NCI-H1105 treated with DMSO at 0.1 percent for 48 hours (cell line): ENCODE data around the gene TAF1D.

ENCODE experiments used
- DNase-seq: peaks from one replicate; lab custom pipeline; 2025; lab: John Stamatoyannopoulos, UW

TAF1D gene

DNA sequence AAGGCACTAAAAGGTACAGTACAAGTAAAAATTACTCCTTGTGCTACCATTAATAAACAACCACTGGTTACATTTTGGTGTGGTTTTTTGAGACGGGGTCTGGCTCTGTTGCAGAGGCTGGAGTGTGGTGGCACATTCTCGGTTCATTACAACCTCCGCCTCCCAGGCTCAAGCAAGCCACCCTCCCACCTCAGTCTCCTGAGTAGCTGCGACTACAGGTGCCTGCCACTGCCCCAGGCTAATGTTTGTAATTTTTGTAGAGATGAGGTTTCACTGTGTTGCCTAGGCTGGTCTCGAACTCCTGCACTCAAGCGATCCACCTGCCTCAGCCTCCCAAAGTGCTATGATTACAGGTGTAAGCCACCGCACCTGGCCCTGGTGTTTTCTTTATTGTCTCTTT, 20.8 kb downstream of the TAF1D start:
- no peak for DNase-seq

DNA sequence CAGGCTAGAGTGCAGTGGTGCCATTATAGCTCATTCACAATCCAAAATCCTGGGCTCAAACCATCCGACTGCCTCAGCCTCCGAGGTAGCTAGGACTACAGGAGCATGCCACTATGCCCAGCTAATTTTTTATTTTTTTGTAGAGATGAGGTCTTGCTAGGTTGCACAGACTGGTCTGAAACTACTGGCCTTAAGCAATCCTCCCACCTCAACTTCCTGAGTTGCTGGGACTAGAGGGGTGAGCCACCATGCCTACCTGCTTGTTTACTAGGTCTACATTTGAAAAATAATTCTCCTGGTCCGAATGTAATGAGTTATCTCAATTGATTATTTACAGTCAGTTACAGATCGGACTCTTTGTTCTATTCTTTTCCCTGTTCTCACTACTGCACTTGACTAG, 22.0 kb downstream of the TAF1D start:
- no peak for DNase-seq

DNA sequence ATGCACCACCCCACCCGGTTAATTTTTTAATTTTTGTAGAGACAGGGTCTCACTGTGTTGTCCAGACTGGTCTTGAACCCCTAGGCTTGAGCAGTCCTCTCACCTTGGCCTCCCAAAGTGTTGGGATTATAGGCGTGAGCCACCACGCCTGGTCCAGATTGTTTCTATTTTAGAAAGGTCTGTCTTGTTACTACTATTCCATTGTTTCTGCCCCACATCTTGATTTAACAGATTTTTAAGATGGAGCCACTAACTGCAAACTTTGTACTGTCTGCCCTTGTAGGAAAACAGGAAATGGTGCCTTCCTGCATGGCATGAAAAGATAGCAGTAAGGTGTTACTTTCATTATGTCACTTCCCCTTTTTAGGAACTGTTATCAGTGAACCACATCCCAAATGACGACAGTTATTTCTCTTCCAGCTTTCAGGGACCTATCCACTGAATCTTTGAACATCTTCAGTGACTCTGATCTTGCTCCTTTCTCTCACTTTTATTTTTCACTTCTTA, 23.2 kb downstream of the TAF1D start:
- DNase-seq = no peak

DNA sequence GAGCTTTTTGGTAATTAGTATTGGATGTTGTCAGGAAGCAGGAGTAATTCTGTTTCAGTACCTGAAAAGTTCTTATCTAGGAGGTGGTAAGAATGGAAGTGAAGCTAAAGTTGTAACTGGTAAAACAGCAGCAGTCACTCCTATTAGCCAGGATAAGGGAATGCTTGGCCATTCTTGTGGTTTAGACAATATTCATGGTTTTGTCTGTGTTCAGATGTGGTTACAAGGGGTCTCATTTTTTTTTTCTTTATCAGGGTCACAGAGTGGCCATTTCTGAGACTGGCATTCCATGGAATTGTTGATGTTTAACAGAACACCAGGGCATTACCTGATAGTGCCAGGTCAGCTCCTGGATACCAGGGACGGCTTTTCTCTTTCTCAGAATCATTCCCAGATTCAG, 23.8 kb downstream of the TAF1D start:
- DNase-seq = no peak

DNA sequence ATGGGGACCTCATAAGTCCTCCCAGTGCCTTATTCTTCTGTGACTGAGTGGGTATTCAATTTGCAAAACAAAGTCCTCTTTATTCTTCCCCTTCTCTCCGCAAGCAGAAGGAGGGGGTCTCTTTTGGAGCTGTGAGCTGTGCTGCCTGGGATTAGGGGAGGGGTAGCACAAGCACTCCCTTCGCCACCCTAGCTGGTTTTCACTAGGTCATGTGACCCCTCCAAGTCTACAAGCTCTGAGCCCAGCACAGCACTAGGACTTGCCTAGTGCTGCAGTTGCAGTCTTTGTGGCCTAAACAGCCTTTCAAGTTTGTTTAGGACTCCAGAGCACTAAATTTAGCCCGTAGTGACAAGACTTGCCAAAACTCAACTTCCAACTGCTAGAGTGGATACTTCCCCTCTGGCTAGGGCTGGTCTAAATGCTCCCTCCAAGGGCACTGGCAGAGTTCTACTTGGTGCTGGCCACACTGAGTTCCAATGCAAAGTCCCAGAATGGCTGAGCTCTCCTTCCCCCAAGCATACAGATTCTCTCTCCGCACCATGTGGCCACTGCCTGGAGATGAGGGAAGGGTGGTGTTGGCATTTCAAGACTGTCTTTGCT, 25.4 kb downstream of the TAF1D start:
- no peak for DNase-seq

DNA sequence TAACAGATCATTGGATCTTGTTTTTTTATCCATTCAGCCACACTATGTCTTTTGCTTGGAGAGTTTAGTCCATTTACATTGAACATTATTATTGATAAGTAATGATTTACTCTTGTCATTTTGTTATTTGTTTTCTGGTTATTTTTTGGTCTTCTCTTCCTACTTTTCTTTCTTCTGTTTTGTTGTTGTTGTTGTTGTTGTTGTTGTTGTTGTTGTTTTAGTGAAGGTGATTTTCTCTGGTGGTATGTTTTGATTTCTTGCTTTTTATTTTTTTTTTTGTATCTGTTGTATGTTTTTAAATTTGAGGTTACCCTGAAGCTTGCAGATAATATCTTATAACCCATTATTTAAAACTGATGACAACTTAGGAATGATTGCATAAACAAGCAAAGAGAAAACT, 28.6 kb downstream of the TAF1D start:
- no peak for DNase-seq

DNA sequence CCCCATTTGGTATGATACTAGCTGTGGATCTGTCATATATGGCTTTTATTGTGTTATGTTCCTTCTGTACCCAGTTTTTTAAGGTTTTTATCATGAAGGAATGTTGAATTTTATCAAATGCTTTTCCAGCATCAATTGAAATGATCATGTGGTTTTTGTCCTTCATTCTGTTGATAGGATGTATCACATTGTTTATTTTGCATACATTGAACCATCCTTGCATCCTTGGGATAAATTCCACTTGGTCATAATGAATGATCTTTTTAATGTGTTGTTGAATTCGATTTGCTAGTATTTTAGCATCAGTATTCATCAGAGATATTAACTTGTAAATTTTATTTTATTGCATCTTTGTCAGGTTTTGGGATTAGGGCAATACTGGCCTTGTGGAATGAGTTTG, 31.1 kb downstream of the TAF1D start:
- DNase-seq = no peak

DNA sequence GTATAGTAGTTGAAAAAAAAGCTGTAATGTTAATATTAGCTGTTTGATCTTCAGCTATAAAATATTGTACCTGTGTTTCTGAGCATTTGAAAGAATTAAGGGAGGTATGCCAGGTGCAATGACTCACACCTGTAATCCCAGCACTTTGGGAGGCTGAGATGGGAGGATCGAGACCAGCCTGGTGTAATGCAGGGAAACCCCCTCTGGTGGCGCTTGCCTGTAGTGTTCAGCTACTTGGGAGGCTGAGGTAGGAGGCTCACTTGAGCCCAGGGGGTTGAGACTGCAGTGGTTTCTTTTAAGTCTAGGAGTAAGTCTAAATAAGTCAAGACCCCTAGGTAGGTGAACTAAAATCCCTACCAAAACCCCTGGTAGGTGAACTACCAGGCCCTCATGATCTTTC, 37.1 kb downstream of the TAF1D start:
- DNase-seq = no peak

DNA sequence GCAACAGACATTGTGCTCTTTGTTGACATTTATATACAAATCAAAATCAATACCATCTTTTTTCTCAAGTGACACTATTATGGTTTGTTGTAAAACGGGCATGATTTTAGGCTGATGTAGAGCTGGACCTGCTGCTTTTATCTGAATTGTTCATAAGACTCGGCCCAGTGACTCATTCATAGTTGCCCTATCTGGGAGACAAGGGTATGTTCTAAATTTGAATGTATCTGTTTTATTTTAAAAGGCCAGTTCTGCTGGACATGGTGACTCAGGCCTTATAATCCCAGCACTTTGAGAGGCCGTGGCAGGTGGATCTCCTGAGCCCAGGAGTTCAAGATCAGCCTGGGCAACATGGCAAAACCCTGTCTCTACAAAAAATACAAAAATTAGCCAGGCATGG, 40.5 kb downstream of the TAF1D start:
- DNase-seq = no peak

DNA sequence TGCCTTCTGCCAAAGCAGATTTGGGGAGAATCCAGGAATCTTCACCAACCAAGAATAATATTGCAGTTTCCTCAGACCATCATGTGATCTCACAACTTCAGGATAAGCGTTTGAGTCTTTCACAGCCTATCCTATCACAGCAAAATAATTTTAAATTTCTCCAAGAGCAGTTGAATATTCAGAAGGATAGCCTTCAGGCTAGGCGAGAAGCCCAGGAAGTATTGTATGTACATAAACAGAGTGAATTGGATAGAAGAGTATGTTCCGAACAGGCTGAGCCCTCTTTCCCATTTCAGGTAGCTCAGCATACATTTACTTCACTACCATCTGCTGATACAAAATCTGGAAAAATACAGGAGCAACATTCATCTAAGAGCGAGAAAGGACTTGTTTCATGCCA, 43.7 kb downstream of the TAF1D start:
- no peak for DNase-seq

DNA sequence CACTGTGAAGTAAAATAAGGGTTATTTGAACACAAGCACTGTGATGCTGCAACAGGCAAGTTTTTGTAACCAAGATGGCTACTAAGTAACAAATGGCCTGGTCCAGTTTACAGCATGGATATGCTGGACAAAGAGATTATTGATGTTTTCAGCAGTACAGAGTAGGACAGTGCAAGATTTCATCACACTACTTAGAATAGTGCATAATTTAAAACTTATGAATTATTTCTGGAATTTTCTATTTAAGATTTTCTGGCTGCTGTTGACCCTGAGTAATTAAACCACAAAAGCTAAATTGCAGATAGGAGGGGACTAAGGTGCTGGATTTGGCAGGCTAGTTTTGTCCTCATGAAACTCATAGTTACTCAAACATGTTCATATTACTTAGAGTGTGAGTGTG, 46.7 kb downstream of the TAF1D start:
- DNase-seq = no peak

DNA sequence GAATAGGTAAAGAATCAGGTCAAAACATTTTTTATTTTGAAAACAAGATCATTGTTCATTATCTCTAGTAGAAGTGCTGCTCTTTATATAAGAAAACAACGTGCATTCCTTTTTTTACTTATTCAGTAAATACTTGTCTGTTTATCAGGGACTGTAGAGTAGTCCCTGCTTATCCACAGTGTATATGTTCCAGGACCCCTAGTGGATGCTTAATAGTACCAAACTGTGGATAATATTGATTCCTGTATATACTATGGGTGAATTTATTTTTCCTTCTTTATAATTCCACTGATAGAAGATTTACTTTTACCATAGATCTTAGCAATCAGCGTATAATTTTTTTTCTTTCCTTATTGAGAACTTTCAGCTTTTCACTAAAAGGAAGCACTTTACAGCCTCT, 47.2 kb downstream of the TAF1D start:
- no peak for DNase-seq

DNA sequence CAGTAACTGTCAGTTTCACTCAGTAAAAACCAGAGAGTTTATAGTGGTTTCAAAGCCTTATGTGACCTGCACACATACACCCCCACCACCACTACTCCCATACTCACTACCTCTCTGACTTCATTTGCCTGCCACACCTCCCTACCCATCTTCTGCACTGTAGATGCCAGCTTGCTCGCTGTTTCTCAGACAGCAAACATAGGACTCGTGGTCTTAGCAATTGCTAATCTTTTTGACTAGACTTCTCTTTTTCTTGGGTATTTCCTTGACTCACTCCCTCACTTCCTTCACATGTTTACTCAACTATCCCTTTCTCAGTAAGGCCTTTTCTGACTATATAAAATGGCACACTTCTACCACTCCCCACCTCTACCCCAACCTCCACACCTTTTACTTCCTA, 52.1 kb downstream of the TAF1D start:
- DNase-seq = no peak

DNA sequence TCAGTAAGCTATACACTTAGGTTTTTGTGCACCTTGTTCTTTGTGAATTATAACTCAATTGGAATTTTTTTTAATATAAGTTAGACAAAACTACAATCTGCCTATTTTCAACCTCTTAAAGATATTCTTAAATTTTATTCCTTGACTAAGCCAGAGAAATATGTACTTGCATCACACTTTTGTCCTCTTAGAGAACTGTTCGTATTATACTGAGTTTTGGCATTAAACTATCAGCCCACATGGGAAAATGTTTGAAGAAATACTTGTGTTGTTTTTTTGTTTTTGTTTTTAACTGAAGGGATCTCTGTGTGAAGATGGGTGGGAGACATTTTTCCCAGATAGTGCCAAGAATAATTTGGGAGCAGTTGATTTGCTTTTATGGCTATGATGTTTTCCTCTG, 54.5 kb downstream of the TAF1D start:
- no peak for DNase-seq

DNA sequence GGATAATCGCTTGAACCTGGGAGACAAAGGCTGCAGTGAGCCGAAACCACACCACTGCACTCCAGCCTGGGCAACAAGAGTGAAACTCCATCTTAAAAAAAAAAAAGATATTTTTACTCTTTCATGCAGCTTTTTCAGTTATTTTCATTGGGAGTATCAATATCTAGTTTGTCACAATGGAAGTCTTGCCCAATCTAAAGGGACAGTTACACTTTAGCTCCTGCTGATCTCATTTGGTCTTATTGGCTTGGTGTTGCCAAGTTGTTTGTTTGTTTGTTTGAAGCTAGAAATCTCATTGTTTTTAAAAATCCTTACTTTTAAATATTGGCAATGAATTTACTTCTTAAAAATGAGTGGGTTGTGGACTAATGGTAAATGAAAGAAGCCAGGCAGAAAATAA, 55.1 kb downstream of the TAF1D start:
- DNase-seq = no peak
